HUES64 (cell line): Measurements from ENCODE around the gene ANKHD1.
A peak's percentile ranks its signal among the peaks of the same experiment; 100 is the strongest.

ENCODE experiments used
- H3K27ac ChIP-seq: 2 replicates; pipeline ENCODE4 v1.7.0; 2013; ENCODE audit warnings: low read depth, low read length, inconsistent platforms
- H3K27me3 ChIP-seq: 2 replicates; pipeline ENCODE4 v1.6.1; 2013; ENCODE audit warnings: mild to moderate bottlenecking, low read length; ENCODE audit not compliant: insufficient read depth
- H3K36me3 ChIP-seq: 2 replicates; pipeline ENCODE4 v1.6.1; 2013; ENCODE audit warnings: mild to moderate bottlenecking, low read length; ENCODE audit not compliant: insufficient read depth
- H3K4me1 ChIP-seq: 2 replicates; pipeline ENCODE4 v1.6.1; 2013; ENCODE audit warnings: mild to moderate bottlenecking, low read length, moderate library complexity; ENCODE audit not compliant: insufficient read depth
- H3K4me3 ChIP-seq: 2 replicates; pipeline ENCODE4 v1.5.1; 2013; ENCODE audit warnings: mild to moderate bottlenecking, low read length, moderate library complexity
- H3K9ac ChIP-seq: 2 replicates; pipeline ENCODE4 v1.6.1; 2013; ENCODE audit warnings: mild to moderate bottlenecking, low read depth, low read length
- H3K9me3 ChIP-seq: 2 replicates; pipeline ENCODE4 v1.6.1; 2013; ENCODE audit warnings: low read depth, low read length; ENCODE audit not compliant: insufficient read depth
- WGBS: fragments of 150-250, 120-280 bp; methylation state at CpG from one replicate; pipeline ENCODE4 v1.1.7; 2013; ENCODE audit warnings: missing lambda C conversion rate; 5-methylcytosine and 5-hydroxymethylcytosine counted together

Gene ANKHD1

DNA sequence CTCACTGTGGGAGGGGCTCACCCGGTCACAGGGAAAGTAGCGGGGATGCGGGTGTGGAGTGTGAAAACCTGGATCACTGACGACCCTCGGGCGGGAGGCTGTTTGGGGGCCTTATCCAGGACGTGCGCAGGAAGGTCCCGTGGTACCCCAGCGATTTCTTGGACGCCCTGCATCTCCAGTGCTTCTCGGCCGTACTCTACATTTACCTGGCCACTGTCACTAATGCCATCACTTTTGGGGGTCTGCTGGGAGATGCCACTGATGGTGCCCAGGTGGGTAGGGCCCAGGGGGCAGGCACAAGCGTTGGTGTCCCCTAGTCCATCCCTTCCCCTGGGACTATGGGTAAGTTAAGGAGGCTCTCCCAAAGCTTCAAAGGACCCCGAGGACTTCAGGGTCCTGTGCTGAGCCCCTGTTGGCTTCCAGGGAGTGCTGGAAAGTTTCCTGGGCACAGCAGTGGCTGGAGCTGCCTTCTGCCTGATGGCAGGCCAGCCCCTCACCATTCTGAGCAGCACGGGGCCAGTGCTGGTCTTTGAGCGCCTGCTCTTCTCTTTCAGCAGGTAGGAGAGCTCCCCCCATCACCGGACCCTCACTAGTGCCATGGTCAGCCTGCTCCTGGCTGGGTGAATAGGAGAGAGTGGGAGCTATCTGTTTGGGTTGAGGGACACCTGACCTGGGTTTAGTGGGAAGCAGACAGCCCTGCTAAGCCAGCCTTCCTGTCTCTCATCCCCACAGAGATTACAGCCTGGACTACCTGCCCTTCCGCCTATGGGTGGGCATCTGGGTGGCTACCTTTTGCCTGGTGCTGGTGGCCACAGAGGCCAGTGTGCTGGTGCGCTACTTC is 37.8 kb upstream of the ANKHD1 start:
- no peaks in the 10 kb centered on the region for H3K9me3 ChIP-seq
- peaks cover 11% of the 10 kb centered on the region for H3K27me3 ChIP-seq
- H3K27ac ChIP-seq, result no peak overlapping the region
- peak overlapping the region; percentile 66 for H3K4me3 ChIP-seq
- peak overlapping the region; percentile 64 for H3K9ac ChIP-seq
- WGBS, result 70% methylated on average over 20 of the region's 20 CpGs
- no peaks in the 10 kb centered on the region for H3K4me1 ChIP-seq
- H3K36me3 ChIP-seq, result no peaks in the 10 kb centered on the region

DNA sequence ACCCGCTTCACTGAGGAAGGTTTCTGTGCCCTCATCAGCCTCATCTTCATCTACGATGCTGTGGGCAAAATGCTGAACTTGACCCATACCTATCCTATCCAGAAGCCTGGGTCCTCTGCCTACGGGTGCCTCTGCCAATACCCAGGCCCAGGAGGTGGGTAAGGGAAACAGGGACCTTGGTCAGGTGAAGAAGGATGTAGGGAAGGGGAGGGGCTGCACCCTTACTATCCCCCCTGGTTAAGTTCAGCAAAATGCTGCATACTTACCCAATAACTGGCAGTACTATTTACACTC is 37.2 kb upstream of the ANKHD1 start:
- H3K4me1 ChIP-seq, result no peaks in the 10 kb centered on the region

DNA sequence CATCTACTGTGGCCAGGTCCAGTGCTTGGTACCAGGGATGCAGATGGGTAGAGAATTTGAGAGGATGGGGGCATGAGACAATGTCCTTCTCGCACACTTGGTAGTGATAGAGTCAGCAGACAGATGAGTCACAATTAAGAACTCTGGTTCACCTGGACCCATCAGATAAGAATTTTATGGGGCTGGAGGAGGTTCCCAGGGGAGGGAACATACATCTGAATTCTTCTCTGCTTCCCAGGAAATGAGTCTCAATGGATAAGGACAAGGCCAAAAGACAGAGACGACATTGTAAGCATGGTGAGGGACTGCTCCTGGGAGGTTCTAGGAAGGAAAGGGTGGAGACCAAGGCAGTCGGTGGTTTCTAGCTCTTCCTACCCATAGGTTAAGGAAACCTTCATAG is 36.4 kb upstream of the ANKHD1 start:
- H3K9me3 ChIP-seq, result no peaks in the 10 kb centered on the region
- WGBS, result 95% methylated on average over 3 of the region's 3 CpGs
- no peak overlapping the region for H3K4me3 ChIP-seq
- H3K27ac ChIP-seq, result no peak overlapping the region
- no peaks in the 10 kb centered on the region for H3K4me1 ChIP-seq
- peaks cover 11% of the 10 kb centered on the region for H3K27me3 ChIP-seq
- no peaks in the 10 kb centered on the region for H3K36me3 ChIP-seq
- H3K9ac ChIP-seq, result no peak overlapping the region

More for the DNA sequence above, 37.2 kb upstream of the ANKHD1 start:
- no peaks in the 10 kb centered on the region for H3K36me3 ChIP-seq
- no peaks in the 10 kb centered on the region for H3K9me3 ChIP-seq
- WGBS, result 97% methylated on average over 2 of the region's 3 CpGs
- H3K27me3 ChIP-seq, result peaks cover 11% of the 10 kb centered on the region
- no peak overlapping the region for H3K9ac ChIP-seq
- H3K4me3 ChIP-seq, result no peak overlapping the region
- H3K27ac ChIP-seq, result no peak overlapping the region

DNA sequence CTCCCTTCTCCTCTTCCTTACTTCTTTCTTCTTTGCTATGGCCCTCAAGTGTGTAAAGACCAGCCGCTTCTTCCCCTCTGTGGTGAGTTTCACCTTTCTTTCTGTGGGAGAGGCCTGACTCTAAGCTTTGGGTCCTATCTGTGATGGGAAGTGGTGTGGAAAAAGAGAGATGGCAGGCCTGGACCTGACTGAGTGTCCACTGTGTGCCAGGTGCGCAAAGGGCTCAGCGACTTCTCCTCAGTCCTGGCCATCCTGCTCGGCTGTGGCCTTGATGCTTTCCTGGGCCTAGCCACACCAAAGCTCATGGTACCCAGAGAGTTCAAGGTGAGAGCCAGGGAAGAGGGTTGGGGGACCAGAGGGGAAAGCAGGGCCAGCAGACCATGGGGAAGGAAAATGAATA is 35.7 kb upstream of the ANKHD1 start:
- no peak overlapping the region for H3K9ac ChIP-seq
- no peaks in the 10 kb centered on the region for H3K9me3 ChIP-seq
- H3K4me1 ChIP-seq, result no peaks in the 10 kb centered on the region
- H3K36me3 ChIP-seq, result no peaks in the 10 kb centered on the region
- peaks cover 11% of the 10 kb centered on the region for H3K27me3 ChIP-seq
- 94% methylated on average over 4 of the region's 4 CpGs for WGBS
- H3K4me3 ChIP-seq, result no peak overlapping the region
- no peak overlapping the region for H3K27ac ChIP-seq

DNA sequence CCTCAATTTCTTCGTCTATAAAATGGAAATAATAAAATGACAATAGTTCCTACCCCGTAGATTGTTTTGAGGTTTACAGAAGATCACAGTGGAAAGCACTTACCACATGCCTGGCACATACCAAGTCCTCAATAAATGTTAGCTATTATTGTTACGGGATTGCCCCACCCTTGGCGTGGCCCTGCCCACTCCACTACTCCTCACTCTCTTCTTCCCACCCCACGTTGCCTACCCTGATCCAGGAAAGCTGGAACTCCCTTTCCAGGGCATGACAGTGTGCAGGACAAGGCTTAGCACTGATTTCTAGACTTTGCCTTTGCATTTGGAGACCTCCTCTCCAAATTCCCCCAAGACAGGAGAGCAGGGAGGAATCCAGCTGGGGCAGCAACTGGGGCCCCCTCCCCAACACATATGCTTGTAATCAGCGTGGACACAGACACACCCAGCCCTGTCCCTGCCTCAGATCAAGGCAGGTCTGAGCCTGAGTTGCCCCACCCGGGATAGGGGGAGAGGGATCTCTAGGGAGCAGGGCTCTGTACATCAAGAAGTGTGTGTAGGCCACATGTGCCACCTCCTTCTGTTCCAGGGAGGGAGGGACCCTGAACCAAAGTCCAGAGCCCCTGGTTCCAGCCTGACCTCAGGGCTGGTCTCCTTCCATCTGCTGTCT is 34.9 kb upstream of the ANKHD1 start:
- Histone ChIP-seq H3K9me3 (no peaks in the 10 kb centered on the region), H3K36me3 (no peaks in the 10 kb centered on the region), H3K27ac (no peak overlapping the region), H3K4me3 (no peak overlapping the region), H3K27me3 (peaks cover 11% of the 10 kb centered on the region), H3K4me1 (no peaks in the 10 kb centered on the region), H3K9ac (no peak overlapping the region)
- WGBS, result 83% methylated on average over 6 of the region's 7 CpGs

DNA sequence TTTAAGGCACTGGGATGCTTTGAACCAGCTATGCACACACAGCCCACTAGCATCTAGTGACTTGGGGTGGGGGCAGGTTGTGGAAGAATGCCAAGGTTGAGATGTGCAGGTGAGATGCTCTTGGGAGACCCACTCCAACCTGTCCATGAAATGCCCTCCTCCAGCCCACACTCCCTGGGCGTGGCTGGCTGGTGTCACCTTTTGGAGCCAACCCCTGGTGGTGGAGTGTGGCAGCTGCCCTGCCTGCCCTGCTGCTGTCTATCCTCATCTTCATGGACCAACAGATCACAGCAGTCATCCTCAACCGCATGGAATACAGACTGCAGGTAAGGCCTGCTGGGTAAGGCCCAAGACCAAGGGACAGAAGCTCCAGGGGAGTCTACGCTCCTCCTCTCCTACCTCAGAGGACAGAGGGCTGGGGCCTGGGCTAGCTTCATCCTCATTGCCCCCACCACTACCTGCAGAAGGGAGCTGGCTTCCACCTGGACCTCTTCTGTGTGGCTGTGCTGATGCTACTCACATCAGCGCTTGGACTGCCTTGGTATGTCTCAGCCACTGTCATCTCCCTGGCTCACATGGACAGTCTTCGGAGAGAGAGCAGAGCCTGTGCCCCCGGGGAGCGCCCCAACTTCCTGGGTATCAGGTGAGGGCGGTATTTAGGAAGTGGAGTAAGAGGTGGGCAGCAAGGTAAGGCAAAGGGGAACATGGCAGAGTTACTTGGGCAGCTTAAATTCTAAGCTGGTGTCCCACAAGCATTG is 34.2 kb upstream of the ANKHD1 start:
- 91% methylated on average over 8 of the region's 8 CpGs for WGBS
- H3K27me3 ChIP-seq, result peaks cover 11% of the 10 kb centered on the region
- no peaks in the 10 kb centered on the region for H3K9me3 ChIP-seq

DNA sequence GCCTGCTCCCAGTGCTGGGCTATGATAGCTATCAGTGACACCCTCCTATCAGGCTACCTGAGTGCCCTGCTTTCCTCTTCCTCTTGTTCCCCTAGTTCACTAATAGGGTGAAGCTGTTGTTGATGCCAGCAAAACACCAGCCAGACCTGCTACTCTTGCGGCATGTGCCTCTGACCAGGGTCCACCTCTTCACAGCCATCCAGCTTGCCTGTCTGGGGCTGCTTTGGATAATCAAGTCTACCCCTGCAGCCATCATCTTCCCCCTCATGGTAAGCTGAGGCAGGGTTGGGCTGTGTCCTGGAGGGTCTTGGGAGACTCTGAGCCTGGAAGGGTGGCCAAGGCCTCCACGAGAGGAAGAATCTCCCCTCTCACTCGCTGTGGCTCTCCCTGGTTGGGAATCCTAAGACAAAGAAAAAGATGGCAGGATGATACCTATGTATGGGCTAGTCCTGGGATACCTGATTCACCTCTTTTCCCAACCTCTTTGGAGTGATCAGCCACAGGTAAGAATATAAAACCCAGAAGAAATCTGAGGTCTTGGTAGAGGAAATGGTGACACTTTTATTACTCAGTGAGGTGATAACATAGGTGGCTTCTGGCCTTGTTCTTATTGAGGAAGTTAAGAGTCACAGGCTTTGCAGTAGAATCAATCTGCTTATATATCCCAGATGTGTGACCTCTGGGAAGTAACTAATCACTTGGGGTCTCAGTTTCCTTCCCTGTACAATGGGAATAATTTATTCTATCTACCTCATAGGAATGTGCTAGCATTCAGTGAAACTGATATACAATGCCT is 30.1 kb upstream of the ANKHD1 start:
- no peaks in the 10 kb centered on the region for H3K36me3 ChIP-seq
- WGBS, result 97% methylated on average over 3 of the region's 3 CpGs
- H3K9me3 ChIP-seq, result no peaks in the 10 kb centered on the region
- no peaks in the 10 kb centered on the region; the same call in 1 of the 2 replicates for H3K4me1 ChIP-seq
- H3K9ac ChIP-seq, result no peak overlapping the region
- no peak overlapping the region for H3K4me3 ChIP-seq
- no peaks in the 10 kb centered on the region for H3K27me3 ChIP-seq
- no peak overlapping the region for H3K27ac ChIP-seq

More for the DNA sequence above, 34.2 kb upstream of the ANKHD1 start:
- H3K9ac ChIP-seq, result no peak overlapping the region
- no peak overlapping the region for H3K4me3 ChIP-seq
- no peak overlapping the region for H3K27ac ChIP-seq
- H3K36me3 ChIP-seq, result no peaks in the 10 kb centered on the region
- H3K4me1 ChIP-seq, result no peaks in the 10 kb centered on the region

DNA sequence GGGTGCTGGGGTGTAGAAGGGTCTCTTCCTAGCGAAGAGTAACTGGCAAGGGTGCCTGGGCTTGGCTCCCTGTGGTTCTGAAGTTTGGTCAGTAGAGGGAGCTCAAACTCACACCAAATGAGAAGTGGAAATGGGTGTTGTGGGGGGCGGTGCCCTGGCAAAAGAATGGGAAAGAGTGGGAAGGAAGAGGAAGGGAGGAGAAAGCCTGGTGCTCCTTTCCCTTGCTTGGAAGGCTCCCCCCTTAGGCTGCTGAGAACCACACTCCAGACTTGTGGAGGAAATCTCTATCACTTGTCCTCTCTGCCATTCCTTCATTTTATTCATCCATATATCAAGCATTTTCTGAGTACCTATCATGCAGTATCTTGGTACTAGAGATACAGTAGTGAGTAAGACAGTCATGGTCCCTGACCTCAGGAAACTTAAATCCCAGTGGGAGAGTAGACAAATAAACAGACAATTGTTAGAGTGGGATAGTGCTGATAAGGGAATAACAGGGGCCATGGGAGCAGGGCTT is 28.6 kb upstream of the ANKHD1 start:
- Histone ChIP-seq H3K9me3 (no peaks in the 10 kb centered on the region), H3K4me1 (no peaks in the 10 kb centered on the region; the same call in 1 of the 2 replicates), H3K36me3 (no peaks in the 10 kb centered on the region), H3K4me3 (no peak overlapping the region), H3K27ac (no peak overlapping the region), H3K27me3 (no peaks in the 10 kb centered on the region), H3K9ac (no peak overlapping the region)
- WGBS, result 36% methylated on average over 2 of the region's 2 CpGs

DNA sequence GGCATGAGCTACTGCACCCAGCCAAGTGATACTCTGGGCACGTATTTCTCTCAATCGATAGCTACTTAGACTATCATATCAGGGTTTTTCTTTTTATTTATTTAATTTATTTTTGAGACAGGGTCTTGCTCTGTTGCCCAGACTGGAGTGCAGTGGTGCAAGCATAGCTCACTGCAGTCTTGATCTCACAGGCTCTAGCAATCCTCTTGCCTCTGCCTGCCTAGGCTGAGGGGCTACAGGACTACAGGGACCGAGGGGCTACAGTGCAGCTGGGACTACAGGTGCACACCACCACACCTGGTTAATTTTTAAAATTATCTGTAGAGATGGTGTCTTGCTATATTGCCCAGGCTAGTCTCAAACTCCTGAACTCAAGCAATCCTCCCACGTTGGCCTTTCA is 20.3 kb upstream of the ANKHD1 start:
- Histone ChIP-seq H3K9me3 (no peaks in the 10 kb centered on the region), H3K36me3 (no peaks in the 10 kb centered on the region), H3K4me3 (no peak overlapping the region), H3K27me3 (no peaks in the 10 kb centered on the region), H3K9ac (no peak overlapping the region), H3K4me1 (no peaks in the 10 kb centered on the region), H3K27ac (no peak overlapping the region)
- 91% methylated on average over 4 of the region's 4 CpGs for WGBS

DNA sequence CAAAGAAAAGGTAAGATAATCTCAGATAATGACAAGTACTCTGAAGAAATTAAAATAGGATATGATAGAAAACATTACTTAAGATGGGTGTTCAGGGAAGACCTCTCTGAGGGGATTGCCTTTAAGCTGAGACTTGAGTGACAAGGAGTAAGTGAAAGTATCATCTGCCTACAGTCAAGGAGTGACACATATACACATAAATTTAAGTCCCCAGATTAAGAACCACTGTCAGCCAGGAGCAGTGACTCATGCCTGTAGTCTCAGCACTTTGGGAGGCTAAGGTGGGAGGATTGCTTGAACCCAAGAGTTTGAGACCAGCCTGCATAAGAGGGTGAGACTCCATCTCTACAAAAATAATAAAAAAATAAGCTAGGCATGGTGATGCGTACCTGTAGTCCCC is 19.7 kb upstream of the ANKHD1 start:
- Histone ChIP-seq H3K4me3 (no peak overlapping the region), H3K9ac (no peak overlapping the region), H3K27ac (no peak overlapping the region), H3K27me3 (no peaks in the 10 kb centered on the region), H3K4me1 (no peaks in the 10 kb centered on the region), H3K9me3 (no peaks in the 10 kb centered on the region), H3K36me3 (no peaks in the 10 kb centered on the region)
- WGBS, result 92% methylated on average over 1 of the region's 1 CpG
